K562 treated with DMSO at 1 percent for 24 hours (cell line): Measurements from ENCODE around the gene RPS24. TPM values are rescaled to one million over a fixed set of nuclear protein-coding genes. Genes with fewer than 3 reads are reported as not detected.

Source experiments
- total RNA-seq: library from RNA; unstranded; fragments of 300-600 nt; gene quantifications from 2 replicates; pipeline ENCODE4 v1.2.3, GENCODE V29; 2022; ENCODE audit warnings: low read depth; ENCODE audit not compliant: insufficient read depth

The RPS24 gene
- total RNA-seq, result 2,895 and 3,304 TPM in 2 replicates

DNA sequence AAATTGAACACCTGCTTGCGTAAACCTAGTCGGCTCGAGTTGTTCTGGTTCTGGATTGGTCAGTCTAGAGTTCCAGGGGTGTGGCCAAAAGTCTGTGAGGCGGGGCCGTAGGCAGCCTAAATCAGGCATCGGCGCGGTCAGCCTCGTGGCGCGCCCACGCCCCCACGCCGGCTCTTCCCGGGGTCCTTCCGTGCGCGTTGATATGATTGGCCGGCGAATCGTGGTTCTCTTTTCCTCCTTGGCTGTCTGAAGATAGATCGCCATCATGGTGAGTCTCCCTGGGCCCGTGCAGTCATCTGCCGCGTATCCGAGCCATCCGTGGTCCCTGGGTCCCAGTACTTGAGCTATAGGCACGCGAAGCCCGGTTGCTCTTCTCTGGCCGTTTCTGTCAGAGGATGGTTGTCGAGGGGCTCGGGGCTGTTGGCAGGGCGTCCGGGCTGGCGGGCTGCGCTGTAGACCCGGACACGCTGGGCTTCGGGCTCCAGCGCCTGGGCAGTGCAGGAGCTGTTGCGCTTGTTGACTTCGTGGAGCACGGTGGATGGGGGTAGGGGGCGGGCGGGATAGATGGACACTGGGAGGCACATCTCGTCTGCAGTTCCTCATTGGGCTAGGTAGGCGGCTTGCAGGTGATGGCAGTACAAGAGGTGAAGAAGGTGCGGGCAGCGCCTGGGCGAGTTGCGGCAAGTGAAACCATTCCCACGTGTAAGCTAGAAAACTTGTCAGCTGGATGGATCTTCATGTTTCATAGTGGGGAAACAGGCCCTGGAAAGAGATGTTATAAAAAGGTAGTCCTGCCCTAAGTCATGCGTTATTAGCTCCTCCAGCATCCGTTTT is at the start of gene RPS24:
Gene RPS24, plus strand, starts transcription at position 227 of the 834 bp plus-strand sequence. Its CDS starts 39 bp downstream, at position 266.

DNA sequence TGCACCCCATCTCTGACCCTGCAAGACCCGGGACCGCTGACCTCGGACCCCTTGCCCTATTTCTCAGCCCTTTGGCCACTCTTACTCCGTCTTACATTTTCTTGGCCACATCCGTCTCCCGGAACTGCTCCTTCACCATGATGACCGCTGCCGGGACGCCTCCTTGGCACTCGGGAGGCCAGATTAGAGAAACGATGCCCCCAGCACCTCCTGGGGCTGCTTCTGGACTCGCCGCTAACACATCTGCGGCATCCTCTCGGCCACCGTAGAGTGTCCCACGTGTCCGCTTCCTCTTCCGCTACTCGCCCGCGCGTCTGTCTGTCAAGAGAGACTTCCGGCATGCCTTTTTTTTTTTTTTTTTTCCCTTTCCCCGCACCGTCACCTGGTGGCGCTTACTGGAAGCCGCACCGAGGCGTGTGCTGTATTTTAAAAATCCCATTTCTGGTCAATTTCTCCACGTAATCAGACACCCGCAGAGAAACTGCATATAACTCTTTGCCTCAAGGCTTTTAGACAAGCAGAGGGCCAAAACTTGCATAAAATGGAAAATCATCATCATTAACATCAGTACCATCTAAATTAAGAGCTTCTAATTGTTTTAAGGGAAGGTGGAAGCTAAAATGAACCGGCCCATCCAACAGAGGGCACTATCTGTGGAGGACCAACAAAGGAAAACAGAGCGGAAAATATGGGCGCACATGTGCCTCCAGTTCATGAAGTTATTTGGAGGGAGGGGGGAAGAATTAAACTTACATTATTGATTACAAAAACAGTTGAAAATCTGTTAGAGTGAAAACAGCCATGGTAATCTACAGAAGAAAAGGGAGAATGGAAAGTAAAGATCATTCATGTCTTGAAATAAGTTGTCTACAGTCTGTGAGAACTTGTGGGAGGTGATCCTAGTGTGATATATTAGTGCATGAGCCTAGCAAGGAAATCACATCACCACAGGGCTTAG is 4.1 kb upstream of the RPS24 start, which contains the start of gene POLR3A:
Gene POLR3A, minus strand, starts transcription at position 247 of the 958 bp plus-strand sequence. Its CDS starts 108 bp downstream, at position 139.

Other genes with a start within 250 kb of the RPS24 start
- gene DLG5, start 107.1 kb upstream of the RPS24 start, total RNA-seq, result 25.0 and 27.8 TPM in 2 replicates
- 18.2 and 18.3 TPM in 2 replicates for gene POLR3A, start 4.3 kb upstream of the RPS24 start, total RNA-seq